Motor neuron (in vitro differentiated cells): Measurements from ENCODE around the gene SECTM1. TPM values are rescaled to one million over a fixed set of nuclear protein-coding genes. Genes with fewer than 3 reads are reported as not detected.

Experiments used
- ATAC-seq, 8 experiments: fragments of 200-7000 bp; cut with Tn5 transposase; replicated peaks in 6 of 8; 2 replicates each; pipeline ENCODE4 v1.8.0; 2021; ENCODE audit warnings: mild to moderate bottlenecking in 8 of 8, moderate library complexity in 8 of 8
- H3K27ac ChIP-seq, 2 donors: fragments of 250-450 bp; sonication (Bioruptor Pico); 2 replicates each; pipeline ENCODE4 v1.9.0; 2021; ENCODE audit warnings: antibody characterized with exemption in 2 of 2, mild to moderate bottlenecking in 2 of 2, moderate library complexity in 1 of 2
- H3K4me1 ChIP-seq, 2 donors: fragments of 250-450 bp; sonication (Bioruptor Pico); replicated peaks in 1 of 2; 2 replicates each; pipeline ENCODE4 v1.6.1; 2021; ENCODE audit warnings: antibody characterized with exemption in 2 of 2, mild to moderate bottlenecking in 2 of 2, moderate library complexity in 1 of 2
- H3K4me3 ChIP-seq, 5 donors: fragments of 250-450 bp; sonication (Bioruptor Pico); 2 replicates each; pipeline ENCODE4 v1.9.0; 2021; ENCODE audit warnings: antibody characterized with exemption in 5 of 5, mild to moderate bottlenecking in 5 of 5, moderate library complexity in 4 of 5
- WGBS, 10 experiments: fragments of 450-650 bp; shearing (Covaris generic); methylation state at CpG; one replicate each; pipeline ENCODE4 v1.0.0; 2022; 5-methylcytosine and 5-hydroxymethylcytosine counted together
- in situ Hi-C, 9 experiments: fragments of 400-800 bp; cut with MboI; loops; one replicate each; pipeline ENCODE4 v1.15.0; 2021; ENCODE audit warnings: low sequenced_read_pairs in 9 of 9, low pct_unique_long_range_greater_than_20kb in 2 of 9; ENCODE audit not compliant: unreplicated experiment in 9 of 9
- total RNA-seq, 8 experiments: library from RNA; unstranded; fragments of 300-600 nt; gene quantifications; 2 replicates each; pipeline versions ENCODE4 v1.2.3 to v1.2.4, GENCODE V29; 2022

The SECTM1 gene
- total RNA-seq, 8 experiments from 2014 or later, result 0.22 to 22.4 (median 0.57) TPM; not detected in 1

DNA sequence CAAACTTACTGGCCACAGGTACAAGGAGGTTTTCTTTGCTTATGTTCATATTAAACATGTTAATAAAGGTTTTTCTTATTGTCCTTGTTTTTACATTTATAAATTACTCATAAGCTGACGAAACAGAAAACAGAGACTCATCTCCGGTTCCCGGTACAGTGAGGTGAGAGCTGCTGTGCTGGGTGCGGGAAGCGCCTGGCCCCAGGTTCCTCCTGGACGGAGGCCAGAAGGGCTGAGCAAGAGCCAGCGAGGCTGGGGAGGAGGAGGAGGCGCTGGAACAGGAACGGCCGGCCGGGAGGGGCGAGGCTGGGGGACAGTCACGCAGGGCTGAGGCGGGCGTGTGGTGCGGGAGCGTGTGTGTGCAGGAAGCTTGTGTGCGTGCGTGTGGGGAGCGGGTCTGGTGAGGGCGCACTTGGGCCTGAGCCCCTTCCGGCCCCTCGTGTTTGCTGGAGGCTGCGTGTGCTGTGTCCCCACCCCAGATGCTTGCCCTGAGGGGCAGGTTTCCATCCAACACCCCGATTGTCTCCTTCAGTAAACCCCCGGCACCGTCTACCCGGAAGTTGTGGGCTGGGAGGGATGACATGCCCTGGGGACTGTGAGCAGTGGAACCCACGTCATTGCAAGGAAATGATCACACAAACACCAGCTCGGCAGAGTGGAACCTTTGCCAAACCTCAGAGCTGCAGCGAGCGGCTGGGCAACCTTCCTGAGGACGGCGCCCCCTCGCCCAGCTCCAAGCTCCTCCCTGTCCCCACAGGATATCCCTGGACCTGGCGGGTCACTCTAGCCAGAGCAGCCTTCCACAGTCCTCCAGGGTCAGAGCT is 35.6 kb downstream of the SECTM1 start:
- Histone ChIP-seq H3K27ac (no peak overlapping the region), H3K4me1 (peaks cover 18 to 37% of the 10 kb centered on the region in 2 donors), H3K4me3 (no peak overlapping the region)
- 0 to 81% (median 60%) methylated on average over 1 to 15 of the region's 36 CpGs; no CpG with 5 or more reads in 4 of the 10 experiments for WGBS, 10 experiments
- peak in 4 of 8 experiments; percentile 2 to 85 (median 75) for ATAC-seq
- in situ Hi-C loops, result no loop called here

- in situ Hi-C loops, result no loop called here
- H3K4me3 ChIP-seq, result no peak overlapping the region
- no peak for ATAC-seq
Observed at GRCh38 chr17:82297280-82297713, 36.3 kb downstream of the SECTM1 start.

GRCh38 chr17:82296511-82297279 is 36.9 kb downstream of the SECTM1 start:
- 44 to 68% (median 60%) methylated on average over 1 to 4 of the region's 7 CpGs; no CpG with 5 or more reads in 2 of the 10 experiments for WGBS, 10 experiments
- H3K4me3 ChIP-seq, result no peak overlapping the region
- no peak for ATAC-seq
- H3K27ac ChIP-seq, result no peak overlapping the region
- H3K4me1 ChIP-seq, result peaks cover 19 to 27% of the 10 kb centered on the region in 2 donors
- in situ Hi-C loops, result no loop called here

More at GRCh38 chr17:82297280-82297713, 36.3 kb downstream of the SECTM1 start:
- peaks cover 18 to 33% of the 10 kb centered on the region in 2 donors for H3K4me1 ChIP-seq
- WGBS, 10 experiments, result 0 to 84% (median 75%) methylated on average over 2 to 16 of the region's 19 CpGs; no CpG with 5 or more reads in 2 of the 10 experiments
- no peak overlapping the region for H3K27ac ChIP-seq

GRCh38 chr17:82295472-82295814 is 38.1 kb downstream of the SECTM1 start:
- Histone ChIP-seq H3K4me1 (peaks cover 15 to 19% of the 10 kb centered on the region in 2 donors), H3K27ac (no peak overlapping the region), H3K4me3 (no peak overlapping the region)
- no peak for ATAC-seq
- in situ Hi-C loops, result no loop called here
- WGBS, 10 experiments, result 40 to 93% (median 78%) methylated on average over 1 to 4 of the region's 4 CpGs; no CpG with 5 or more reads in 3 of the 10 experiments

DNA sequence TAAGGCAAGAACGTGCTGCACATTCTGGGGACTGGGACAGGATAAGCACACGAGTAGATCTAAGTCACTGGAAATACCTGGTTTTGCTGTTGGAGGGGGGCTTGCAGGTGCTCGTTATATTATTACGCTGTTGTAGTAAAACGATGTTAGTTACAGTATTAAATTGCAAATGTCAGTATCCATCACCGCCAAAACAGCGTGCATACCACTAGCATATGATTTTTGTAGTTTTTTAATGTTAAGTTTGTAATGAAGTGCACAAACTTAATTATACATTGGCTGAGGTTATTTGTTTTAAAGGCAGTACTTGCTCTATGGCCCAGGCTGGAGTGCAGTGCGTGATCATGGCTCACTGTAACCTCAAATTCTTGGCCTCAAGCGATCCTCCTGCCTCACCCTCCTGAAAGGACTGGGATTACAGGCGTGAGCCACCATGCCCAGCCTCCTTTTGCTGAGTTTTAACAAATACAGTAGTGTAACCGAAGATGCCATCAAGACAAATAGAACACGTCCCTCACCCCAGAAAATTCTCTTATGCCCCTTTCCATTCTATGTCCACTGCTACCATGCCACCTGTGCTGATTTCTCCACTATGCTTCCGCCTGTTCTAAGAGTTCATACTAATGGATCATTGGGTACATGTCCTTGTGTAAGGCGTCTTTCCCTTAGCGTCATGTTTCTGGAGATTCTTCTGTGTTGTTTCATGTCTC is 39.3 kb downstream of the SECTM1 start:
- Histone ChIP-seq H3K4me1 (peaks cover 15 to 16% of the 10 kb centered on the region in 2 donors), H3K4me3 (peak overlapping the region; percentile 30 to 38 (median 33)), H3K27ac (peak overlapping the region; percentile 85 to 88)
- in situ Hi-C loops, result no loop called here
- 75 to 94% (median 85%) methylated on average over 3 to 12 of the region's 15 CpGs for WGBS, 10 experiments
- ATAC-seq, result no peak

GRCh38 chr17:82292251-82293154 is 41.1 kb downstream of the SECTM1 start:
- 0 to 33% (median 2%) methylated on average over 6 to 26 of the region's 86 CpGs; no CpG with 5 or more reads in 5 of the 10 experiments for WGBS, 10 experiments
- ATAC-seq, result peak; percentile 94 to 99 (median 96)
- Histone ChIP-seq H3K4me3 (peak overlapping the region; percentile 71 to 84 (median 77)), H3K27ac (peak overlapping the region; percentile 90 to 95), H3K4me1 (peaks cover 12 to 15% of the 10 kb centered on the region in 2 donors)
- in situ Hi-C loops, result no loop called here

GRCh38 chr17:82291582-82292250 is 41.9 kb downstream of the SECTM1 start:
- H3K4me3 ChIP-seq, result peak overlapping the region; percentile 71 to 84 (median 77)
- H3K4me1 ChIP-seq, result peaks cover 12 to 19% of the 10 kb centered on the region in 2 donors
- ATAC-seq, result no peak
- 83 to 100% (median 89%) methylated on average over 1 to 14 of the region's 19 CpGs; no CpG with 5 or more reads in 1 of the 10 experiments for WGBS, 10 experiments
- H3K27ac ChIP-seq, result peak overlapping the region in 1 of 2 donors; percentile 89
- in situ Hi-C loops, result no loop called here

- Histone ChIP-seq H3K27ac (no peak overlapping the region), H3K4me3 (no peak overlapping the region), H3K4me1 (peaks cover 24 to 36% of the 10 kb centered on the region in 2 donors)
- 29 to 98% (median 86%) methylated on average over 1 to 11 of the region's 19 CpGs; no CpG with 5 or more reads in 1 of the 10 experiments for WGBS, 10 experiments
- in situ Hi-C loops, result no loop called here
- ATAC-seq, result no peak
Observed at GRCh38 chr17:82287868-82288801, 45.4 kb downstream of the SECTM1 start.

GRCh38 chr17:82287013-82287867 is 46.3 kb downstream of the SECTM1 start:
- in situ Hi-C loops, result no loop called here
- peak overlapping the region in 1 of 2 donors; percentile 1 for H3K27ac ChIP-seq
- WGBS, 10 experiments, result 60 to 100% (median 76%) methylated on average over 1 to 7 of the region's 9 CpGs; no CpG with 5 or more reads in 2 of the 10 experiments
- H3K4me1 ChIP-seq, result peaks cover 24 to 41% of the 10 kb centered on the region in 2 donors
- no peak overlapping the region for H3K4me3 ChIP-seq
- ATAC-seq, result peak in 5 of 8 experiments; percentile 9 to 48 (median 34)

- WGBS, 10 experiments, result 4 to 64% (median 26%) methylated on average over 3 to 8 of the region's 8 CpGs
- in situ Hi-C loops, result no loop called here
- Histone ChIP-seq H3K27ac (peak overlapping the region; percentile 54 to 80), H3K4me3 (no peak overlapping the region), H3K4me1 (peaks cover 21 to 44% of the 10 kb centered on the region in 2 donors)
- peak in 5 of 8 experiments; percentile 33 to 50 (median 45) for ATAC-seq
Observed at GRCh38 chr17:82285141-82285540, 48.4 kb downstream of the SECTM1 start.
